Stimulated activated CD8-positive, alpha-beta memory T cell treated with anti-CD3 and anti-CD28 coated beads, Interleukin-15, amount 100 ng/mL, for 48 hours (primary cell): ENCODE measurements around the gene CCNF.

Experiments
- DNase-seq, 2 donors: peaks; one replicate each; pipeline ENCODE4 v3.0.0-alpha.2; 2020; ENCODE audit warnings: low read depth in 2 of 2

Gene CCNF

DNA sequence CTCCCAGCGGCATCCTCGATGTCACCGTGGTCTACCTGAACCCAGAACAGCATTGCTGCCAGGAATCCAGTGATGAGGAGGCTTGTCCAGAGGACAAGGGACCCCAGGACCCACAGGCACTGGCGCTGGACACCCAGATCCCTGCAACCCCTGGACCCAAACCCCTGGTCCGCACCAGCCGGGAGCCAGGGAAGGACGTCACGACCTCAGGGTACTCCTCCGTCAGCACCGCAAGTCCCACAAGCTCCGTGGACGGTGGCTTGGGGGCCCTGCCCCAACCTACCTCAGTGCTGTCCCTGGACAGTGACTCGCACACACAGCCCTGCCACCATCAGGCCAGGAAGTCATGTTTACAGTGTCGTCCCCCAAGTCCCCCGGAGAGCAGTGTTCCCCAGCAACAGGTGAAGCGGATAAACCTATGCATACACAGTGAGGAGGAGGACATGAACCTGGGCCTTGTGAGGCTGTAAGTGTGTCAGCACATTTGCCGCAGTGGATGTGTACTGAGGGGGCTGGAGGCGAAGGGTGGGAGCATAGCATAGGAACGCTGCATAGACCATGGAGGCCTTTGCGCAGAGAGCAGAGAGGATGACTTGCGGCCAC is 27.4 kb downstream of the CCNF start:
- DNase-seq = no peak

DNA sequence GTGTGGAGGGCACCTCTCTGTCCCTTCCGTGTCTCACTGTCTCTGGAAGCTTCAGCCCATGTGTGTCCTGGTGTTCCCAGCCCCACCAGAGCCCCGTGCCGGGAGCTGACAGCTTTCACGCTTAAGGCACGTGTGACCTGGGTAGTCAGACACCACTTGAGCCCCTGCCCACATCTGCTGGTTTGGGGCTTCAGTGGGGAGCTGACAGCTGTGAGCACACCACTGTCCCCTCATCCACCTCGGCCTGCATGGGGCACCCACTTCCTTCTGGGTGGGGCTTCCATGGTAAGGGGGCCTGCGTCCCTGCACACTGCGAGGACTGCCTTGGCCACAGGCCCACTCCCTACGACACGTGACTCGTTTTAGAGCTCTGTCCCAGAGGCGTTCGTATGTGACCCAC is 28.0 kb downstream of the CCNF start:
- DNase-seq = no peak

DNA sequence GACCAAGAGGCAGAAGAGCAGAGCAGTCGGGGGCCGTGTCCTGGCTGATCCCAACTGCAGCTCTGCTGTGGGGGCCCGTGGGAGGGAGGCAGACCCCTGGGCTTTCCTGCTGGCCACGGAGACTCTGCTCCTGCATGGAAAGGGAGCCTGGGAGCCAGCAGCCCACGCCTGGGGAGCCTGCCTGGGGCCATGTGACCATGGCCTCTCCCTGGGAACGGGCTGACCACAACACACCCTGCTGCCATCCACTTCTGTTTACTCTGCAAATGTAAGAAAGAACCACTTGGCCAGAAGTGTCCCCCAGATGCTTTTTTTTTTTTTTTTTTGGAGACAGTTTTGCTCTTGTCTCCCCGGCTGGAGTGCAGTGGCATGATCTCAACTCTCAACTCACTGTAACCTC is 28.7 kb downstream of the CCNF start:
- DNase-seq = no peak

DNA sequence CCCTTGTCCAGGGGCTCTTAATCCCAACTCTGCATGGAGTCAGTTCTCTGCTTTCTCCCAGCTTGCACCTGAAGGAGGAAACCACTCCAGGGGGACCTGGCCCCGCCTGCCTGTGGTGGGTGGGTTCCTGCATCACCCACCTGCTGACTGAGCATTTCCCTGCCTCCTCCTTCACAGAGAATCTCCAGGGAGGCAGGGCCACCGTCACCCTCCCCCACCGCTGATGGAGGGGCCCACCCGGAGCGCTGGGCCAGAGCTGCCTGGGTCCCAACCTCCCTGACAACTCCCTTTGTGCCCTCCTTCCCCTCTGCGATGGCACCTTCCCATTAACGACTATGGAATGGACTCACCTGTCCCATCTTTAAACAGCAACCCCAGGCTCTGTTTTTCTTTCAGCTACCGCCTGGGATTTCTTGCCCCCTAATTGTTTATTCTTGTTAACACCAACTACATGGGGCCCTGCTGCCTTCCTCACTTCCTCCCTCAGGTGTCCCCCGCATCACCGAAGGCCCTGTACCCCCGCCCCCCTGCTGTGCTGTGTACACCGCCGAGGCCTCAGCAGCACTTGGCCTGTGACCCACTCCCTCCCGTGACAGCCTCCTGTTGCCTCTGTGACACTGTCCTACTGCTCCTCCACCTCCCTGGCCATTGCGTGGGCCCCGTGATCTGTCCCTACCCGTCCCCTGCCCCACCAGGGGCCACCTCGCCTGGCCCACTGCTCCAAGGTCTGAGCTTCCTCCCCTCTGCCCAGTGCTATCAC is 29.8 kb downstream of the CCNF start:
- DNase-seq = no peak

DNA sequence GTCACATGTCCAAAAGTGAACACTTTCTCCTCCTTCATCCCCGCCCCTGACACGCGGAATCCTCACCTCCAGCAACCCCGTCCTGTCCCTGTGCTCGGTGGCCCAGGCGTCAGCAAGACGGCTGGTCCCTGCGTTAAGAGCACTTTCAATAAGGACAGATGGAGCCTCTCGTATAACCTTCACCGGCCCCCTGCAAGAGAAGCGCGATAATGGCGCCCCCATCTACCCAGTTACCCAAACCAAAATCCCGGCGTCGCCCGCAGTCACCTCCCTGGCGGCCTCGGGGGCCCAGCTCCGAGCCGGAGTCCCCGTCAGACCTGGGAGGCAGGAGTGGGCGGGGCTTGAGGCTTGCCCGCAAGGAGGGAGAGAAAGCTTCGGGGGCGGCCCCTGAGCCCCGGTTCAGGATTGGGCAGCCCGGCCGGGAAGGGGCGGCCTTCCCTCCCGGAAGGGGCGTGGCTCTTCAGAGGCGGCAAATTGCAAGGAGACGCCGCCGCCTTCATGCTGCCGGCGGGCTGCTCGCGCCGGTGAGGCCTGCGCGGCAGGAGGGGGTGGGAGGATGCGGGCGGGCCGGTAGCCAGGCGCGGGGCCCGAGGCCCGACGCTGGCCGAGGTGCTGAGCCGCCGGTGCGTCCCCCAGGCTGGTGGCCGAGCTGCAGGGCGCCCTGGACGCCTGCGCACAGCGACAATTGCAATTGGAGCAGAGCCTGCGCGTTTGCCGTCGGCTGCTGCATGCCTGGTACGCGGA is 30.6 kb downstream of the CCNF start, which contains the start of gene TEDC2:
TEDC2 (plus strand) TSS at position 463 of the 744 bp plus-strand sequence; CDS start at position 499, 36 bp downstream.
- DNase-seq = peak; percentile 97 to 98

DNA sequence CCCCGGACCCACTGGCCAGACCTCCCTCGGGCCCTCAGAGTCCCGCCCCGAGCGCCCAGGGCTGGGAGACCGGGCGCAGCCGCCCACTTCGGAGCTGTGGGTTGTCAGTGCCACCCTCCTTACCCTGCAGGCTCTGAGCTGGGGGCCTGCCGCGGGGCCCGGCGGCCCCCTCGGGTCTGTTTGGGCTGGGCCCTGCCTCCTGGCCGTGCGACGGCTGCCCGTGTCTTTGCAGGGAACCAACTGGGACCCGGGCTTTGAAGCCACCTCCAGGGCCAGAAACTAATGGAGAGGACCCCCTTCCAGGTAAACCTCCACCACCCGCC is 31.1 kb downstream of the CCNF start:
- DNase-seq = no peak

DNA sequence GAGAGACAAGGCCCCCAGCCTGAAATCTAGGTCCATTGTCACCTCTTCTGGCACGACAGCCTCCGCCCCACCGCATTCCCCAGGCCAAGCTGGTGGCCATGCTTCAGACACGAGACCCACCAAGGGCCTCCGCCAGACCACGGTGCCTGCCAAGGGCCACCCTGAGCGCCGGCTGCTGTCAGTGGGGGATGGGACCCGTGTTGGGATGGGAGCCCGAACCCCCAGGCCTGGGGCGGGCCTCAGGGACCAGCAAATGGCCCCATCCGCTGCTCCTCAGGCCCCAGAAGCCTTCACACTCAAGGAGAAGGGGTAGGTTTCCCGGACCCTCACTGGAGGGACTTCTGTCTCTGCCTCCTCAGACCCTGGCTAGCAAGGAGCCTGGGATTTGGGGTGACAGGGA is 31.7 kb downstream of the CCNF start:
- DNase-seq = no peak

DNA sequence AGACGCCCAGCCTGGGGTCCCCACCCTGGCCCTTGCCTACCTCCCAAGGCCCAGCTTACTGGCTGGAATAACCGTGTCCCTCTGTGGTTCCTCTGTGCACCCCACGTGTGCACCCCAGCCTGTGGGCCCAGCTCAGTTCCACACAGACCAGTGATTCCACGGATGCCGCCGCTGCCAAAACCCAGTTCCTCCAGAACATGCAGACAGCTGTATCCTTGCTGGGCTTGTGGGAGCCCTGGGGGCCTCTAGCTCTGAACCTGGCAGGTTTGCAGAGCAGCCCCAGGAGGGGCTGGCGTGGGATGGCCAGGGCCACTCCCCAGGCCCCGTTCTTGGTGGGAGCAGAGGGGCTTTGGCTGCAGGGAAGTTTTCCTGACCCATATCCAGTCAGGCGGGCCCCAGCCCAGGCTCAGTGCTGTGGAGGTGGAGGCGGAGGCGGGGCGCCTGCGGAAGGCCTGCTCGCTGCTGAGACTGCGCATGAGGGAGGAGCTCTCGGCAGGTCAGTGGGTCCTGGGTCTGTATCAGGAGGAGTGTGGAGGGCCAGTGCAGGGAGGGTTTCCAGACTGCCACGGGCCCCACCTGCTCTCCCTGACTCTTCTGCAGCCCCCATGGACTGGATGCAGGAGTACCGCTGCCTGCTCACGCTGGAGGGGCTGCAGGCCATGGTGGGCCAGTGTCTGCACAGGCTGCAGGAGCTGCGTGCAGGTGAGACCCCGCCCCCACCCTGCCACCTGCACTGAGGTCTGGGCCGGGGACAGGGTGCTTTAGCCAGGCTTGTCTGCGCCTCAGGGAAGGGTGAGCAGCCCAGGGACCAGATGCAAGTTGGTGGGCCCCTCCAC is 33.0 kb downstream of the CCNF start:
- DNase-seq = no peak

DNA sequence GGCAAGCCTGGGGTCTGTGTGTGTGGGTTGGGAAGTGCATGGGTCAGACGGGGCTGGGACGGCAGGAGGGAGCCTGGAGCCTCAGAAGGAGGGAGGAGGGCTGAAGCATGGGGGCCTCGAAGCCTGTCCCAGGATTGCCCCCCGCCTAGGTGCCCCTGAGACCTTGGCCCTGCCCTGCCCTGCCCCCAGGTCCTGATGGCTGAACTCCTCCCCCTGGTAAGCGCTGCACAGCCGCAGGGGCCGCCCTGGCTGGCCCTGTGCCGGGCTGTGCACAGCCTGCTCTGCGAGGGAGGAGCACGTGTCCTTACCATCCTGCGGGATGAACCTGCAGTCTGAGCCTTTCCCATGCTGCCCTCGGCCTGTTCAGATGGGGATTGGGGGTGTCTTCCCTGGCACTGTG is 35.1 kb downstream of the CCNF start:
- DNase-seq = no peak

DNA sequence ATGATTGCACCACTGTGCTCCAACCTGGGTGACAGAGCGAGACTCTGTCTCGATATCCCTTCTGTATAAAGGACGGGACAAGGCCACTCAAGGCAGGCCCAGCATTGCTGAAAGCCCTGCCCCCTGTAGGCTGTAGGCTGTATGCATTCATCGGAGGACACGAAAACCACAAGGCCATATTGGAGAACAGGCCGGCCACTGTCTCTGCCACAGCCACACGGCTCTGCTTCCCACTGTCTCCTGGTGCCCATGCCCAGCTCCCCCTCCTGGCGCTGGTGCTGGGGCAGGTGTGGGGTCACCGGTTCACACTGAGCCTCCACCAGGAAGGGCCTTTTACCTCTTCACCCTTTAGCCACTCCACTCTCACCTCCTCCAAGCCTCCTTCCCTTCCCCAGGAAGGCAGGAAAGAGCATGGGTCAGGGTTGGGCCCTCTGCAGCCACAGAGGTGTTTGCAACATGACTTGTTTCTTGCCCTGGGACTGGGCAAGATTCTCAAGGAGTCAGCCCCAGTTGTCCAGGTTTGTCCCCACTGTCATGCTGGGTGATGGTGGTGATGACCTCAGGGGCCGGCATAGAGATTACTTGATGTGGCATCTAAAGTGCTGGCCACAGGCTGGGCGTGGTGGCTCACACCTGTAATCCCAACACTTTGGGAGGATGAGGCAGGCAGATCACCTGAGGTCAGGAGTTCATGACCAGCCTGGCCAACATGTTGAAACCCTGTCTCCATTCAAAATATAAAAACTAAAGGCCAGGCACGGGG is 36.6 kb downstream of the CCNF start:
- no peak for DNase-seq

DNA sequence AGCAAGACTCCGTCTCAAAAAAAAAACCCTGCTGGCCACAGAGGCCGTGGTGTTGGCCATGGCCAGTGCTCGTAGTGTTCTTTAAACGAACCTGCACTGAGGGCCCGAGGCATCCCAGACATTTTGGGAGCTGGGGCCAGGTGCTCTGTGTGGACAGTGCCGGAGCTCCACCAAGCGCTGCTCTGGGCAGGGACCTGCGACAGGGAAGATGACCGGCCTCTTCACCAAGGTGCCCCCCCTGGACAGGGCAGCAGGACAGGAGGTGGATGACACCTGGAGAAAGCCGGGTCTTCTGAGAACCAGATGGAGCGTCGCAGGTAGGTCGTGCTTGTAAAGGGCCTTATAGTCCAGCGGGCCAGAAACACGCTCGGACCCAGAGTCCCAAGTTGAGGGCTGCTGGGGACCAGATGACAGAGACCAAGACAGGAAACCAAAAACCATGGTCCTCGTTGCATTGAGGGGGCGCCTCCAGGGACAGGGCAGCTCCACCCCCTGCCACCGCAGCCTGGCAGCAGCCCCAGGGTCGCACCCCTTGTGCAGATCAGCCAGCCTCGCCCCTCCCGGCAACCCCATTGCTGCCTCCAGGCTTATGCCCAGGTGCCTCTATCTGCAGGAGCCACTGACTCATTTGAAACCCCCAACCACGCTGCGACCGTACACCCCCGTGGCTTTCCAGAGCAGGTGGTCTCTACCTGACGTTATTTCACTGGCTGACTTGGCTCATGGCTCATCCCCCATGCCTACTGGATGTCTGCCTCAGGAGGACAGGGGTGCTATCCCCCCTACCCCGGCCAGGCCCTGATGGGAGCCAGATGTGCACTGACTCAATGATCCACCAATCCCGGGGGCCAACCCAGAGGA is 37.6 kb downstream of the CCNF start:
- no peak for DNase-seq

DNA sequence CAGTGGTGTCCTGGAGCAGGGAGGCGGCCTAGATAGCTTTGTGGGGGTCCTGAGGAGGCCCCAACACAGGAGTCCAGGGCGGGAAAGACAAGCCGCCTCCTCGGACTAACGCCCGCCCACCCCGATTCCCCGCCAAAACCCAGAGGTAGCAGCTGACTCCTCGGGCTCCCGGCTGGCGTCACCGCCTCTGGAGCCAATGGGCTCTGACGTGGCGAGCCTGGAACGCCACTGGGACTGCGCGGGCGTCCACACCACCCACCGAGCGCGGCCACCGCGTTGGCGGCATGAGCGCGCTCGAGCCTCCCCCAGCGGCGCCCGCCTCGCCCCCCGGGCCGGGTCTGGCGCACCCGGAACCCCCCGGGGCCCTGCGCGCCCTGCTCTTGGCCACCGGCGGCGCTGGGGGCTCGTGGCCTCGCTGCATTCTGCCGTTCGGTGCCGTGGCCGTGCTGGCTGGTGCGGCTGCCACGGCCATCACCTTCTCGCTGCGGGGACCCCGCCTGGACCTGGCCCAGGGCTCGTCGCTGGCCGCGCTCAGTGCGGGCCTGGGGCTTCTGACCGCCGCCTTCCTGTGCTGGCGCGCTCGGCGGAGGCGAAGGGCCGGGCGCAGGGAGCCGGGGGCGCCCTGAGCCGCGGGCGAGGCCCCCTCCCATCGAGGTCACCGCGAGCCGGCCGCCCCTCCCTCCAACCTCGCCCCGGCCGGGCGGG is 38.4 kb downstream of the CCNF start:
- DNase-seq = no peak

DNA sequence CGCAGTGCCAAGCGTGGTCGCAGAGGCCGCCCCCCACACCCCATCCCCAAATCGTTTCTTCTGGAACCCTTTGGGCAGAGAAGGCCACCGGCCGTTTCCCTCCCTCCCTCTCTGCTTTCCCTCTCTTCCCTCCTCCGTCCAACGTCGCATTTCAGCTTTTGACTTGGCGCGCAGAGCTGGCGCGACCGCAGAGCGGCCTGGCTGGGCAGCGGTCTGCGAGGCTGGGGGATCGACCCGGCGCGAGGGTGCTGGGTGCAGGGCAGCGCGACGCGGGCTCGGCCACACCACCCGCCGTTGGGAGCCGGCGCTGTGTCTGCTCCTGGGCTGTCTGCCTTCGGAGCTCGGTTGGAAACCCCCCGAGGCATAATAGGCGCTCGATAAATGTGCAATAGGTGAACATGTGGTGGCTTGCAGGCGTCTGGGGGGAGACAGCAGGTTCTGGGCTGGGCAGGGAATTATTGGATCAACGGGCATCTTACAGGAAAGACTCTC is 39.0 kb downstream of the CCNF start:
- DNase-seq = no peak

DNA sequence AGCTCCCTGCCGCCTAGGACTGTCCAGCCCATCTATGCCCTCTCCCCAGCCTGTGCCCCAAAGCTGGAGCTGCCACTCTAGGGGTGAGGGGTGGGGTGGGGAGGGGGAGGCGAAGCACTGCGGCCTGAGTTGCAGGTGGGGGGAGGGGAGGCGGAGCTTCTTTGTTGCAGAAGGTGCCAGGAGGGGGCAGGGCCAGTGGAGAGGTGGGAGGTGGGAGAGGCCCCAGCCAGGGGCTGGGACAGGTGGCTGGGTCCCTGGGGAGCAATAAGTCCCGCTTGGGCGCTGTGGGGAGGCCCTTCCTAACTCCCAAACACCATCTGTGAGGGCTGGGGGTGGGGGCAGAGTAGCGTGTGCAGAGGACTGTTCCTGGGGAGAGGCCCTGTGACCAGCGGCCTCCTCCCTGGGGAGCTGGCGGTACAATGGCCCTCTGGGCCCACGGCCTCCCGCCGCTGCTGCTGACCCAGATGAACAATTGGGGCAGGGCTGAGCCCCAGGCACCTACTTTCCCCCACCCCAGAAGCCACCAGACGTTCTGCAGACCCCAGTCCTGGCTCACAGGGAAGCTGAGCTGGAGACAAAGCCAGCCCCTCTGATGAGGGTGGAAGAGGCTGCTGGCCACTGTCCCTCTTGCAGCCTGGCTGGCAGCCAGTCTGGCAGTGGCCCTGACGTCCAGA is 39.6 kb downstream of the CCNF start:
- no peak for DNase-seq

DNA sequence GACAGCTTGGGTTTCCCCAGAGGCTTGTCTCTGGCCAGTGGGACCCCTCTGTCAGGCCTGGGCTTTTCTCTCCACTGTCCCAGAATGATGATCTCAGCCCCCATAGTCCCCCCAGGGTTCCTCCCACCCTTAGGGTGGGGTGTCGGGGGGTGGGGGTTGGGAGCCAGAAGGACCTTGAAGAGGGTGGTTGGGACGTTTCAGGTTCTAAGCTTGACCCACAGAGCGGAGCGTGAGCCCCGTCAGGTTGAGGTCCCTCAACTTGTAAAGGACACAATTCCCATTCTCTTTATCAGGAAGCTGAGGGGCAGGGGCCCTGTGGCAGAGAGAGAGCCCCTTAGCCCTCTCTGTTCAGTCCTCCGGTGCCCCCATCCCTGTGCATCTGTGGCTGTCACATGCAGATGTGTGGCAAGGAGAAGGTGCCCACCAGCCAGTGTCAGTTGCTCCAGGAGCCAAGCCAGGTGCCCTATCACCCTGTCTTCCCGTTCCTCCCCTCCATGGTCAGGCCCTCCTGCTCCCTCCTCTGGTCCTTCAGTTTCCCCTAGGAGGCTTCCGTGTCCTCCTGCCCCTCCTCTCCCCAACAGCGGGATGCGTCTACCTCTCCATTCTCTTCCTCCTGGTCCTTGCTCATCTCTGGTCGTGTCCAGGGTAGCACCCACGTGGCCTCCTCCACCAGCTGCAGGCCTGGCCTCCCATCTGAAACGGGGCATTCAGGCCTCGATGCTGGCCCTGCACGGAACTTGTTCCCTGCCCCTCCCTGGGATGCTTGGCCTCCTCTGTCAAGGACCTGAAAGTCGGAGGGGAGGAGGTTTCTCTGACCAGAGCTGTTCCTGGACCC is 40.4 kb downstream of the CCNF start:
- no peak for DNase-seq

DNA sequence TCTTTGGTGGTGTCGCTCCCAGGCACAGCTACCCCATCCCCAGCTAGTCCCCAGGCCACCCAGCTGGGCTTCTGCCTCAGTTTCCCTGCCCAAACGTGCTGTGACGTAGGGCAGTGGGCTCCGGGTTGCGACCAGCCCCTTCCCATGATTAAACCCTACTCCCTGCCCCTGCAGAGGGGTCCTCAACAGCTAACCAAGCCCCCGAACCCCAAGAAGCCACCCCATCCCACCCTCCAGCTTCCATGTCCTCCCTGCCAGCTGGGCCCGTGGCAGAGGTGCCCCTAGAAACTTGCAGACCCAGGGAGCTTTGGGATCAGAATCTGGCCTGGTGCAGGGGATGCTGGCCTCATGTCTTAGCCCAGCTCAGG is 41.0 kb downstream of the CCNF start:
- no peak for DNase-seq

DNA sequence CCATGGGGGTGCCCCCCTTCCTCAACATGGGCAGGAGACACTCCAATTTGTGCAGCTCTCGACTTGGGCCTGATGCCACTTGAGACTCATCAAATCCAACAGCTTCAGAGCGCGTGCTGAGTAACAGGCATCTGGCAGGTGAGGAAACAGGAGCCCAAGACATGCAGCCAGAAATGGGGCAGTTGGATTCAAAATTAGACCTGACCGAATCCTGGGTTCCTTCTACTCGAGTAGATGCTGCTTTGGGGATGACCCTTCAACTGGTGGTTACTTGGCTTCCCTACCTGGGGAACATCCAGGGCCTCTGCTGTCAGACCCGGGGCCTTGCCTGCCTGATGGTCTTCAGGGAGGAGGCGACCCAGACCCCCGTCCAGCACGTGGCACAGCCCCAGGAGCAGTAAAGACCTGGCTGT is 41.4 kb downstream of the CCNF start:
- no peak for DNase-seq

DNA sequence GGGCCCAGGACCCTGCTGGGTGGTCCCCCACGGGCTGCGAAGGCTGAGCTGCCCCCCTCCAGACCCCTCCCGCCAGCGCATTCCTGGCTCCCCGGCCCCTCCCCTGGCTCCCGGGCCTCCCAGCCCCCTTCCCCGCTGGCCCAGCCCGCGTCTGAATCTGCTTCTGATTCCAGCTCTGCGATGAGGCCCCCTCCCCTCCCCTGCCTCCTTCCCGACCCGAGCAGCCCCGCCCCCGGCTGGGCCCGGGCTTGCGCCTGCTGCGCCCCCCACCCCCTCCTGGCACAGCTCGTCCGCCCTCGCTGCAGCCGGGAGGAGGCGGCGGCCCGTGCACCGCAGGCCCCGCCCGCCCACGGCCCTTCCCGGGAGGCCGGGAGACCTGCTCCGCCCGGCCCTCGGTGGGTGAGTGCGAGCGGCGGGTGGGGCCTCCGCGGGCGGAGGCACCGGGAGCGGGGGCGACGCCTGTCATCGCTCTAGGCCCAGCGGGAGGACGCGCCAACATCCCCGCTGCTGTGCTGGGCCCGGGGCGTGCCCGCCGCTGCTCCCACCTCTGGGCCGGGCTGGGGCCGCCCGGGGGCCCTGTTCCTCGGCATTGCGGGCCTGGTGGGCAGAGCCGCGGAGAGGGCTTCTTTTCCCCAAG is 41.9 kb downstream of the CCNF start, which contains the start of gene NTN3:
NTN3 (plus strand) TSS at position 282 of the 637 bp plus-strand sequence. CDS start 405 bp downstream, outside the sequence.
- no peak for DNase-seq
